Ascending aorta (tissue), 2 donors: ENCODE measurements around the gene UTF1. TPM values are rescaled to one million over a fixed set of nuclear protein-coding genes. Genes with fewer than 3 reads are reported as not detected.

ENCODE experiments used
- DNase-seq, 2 donors: peaks; one replicate each; pipeline ENCODE4 v3.0.0-alpha.2; 2019; ENCODE audit warnings: low spot score in 2 of 2
- H3K27ac ChIP-seq, 2 donors: fragments of 200-600 bp; sonication (generic); one replicate each; pipeline ENCODE4 v1.5.1; 2016 to 2017; ENCODE audit warnings: mild to moderate bottlenecking in 1 of 2
- H3K27me3 ChIP-seq: fragments of 200-600 bp; sonication (generic); one replicate; pipeline ENCODE4 v1.5.1; 2017
- H3K36me3 ChIP-seq, 2 donors: fragments of 200-600 bp; sonication (generic); one replicate each; pipeline ENCODE4 v1.5.1; 2016
- H3K4me1 ChIP-seq, 2 donors: fragments of 200-600 bp; sonication (generic); one replicate each; pipeline ENCODE4 v1.5.1; 2016 to 2017; ENCODE audit warnings: mild to moderate bottlenecking in 1 of 2
- H3K4me3 ChIP-seq, 2 donors: fragments of 200-600 bp; sonication (generic); one replicate each; pipeline ENCODE4 v1.5.1; 2016 to 2017; ENCODE audit warnings: mild to moderate bottlenecking in 1 of 2
- H3K9me3 ChIP-seq, 2 donors: fragments of 200-600 bp; sonication (generic); one replicate each; pipeline ENCODE4 v1.5.1; 2016
- intact Hi-C: fragments of 100-400 bp; cut with DNase I; formaldehyde crosslinking; loops from one replicate; pipeline ENCODE4 v1.15.1; 2023
- total RNA-seq: library from RNA; depleted of rRNA; stranded (reverse); fragments of >200 nt; gene quantifications from one replicate; pipeline ENCODE4 v1.1.0, GENCODE V29; 2016
- TF ChIP-seq, protein P1 (sequence below), 3 experiments: fragments of 200-600 bp in 2 of 3; fragments of 450-650 bp in 1 of 3; sonication (generic) in 2 of 3; IDR thresholded peaks; one replicate each; pipeline ENCODE4 v1.5.1; 2016 to 2019; ENCODE audit warnings: antibody characterized with exemption in 3 of 3, mild to moderate bottlenecking in 1 of 3, moderate library complexity in 1 of 3

Gene UTF1
- total RNA-seq, 1 donor from 2014 or later = not detected

DNA sequence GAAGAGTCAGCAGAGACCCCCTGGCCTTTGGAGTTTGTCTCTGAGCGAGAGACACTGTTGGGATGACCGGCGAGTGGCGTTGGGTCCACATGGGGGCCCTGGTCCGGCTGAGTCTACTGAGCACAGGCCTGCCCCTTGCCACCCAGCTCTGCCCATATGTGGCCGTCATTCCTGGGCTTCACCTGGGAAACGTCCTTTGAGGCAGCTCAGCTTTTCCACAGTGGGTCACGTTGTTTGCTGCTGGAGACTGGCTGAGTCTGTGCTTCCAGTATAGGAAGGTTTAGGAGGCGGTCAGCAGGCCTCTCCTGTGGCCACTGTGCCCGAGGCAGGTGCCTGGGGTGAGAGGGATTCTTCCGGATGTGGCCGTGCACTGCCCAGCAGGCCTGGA lies 29.6 kb downstream of the UTF1 start:
- no peaks in the 10 kb centered on the region for H3K9me3 ChIP-seq
- no peak overlapping the region for H3K4me3 ChIP-seq
- intact Hi-C loops = no loop called here
- no peak for DNase-seq
- no peaks in the 10 kb centered on the region for H3K27me3 ChIP-seq
- peaks cover 14 to 18% of the 10 kb centered on the region in 2 donors for H3K4me1 ChIP-seq
- no peaks in the 10 kb centered on the region for H3K36me3 ChIP-seq
- TF ChIP-seq, protein P1, sequence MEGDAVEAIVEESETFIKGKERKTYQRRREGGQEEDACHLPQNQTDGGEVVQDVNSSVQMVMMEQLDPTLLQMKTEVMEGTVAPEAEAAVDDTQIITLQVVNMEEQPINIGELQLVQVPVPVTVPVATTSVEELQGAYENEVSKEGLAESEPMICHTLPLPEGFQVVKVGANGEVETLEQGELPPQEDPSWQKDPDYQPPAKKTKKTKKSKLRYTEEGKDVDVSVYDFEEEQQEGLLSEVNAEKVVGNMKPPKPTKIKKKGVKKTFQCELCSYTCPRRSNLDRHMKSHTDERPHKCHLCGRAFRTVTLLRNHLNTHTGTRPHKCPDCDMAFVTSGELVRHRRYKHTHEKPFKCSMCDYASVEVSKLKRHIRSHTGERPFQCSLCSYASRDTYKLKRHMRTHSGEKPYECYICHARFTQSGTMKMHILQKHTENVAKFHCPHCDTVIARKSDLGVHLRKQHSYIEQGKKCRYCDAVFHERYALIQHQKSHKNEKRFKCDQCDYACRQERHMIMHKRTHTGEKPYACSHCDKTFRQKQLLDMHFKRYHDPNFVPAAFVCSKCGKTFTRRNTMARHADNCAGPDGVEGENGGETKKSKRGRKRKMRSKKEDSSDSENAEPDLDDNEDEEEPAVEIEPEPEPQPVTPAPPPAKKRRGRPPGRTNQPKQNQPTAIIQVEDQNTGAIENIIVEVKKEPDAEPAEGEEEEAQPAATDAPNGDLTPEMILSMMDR (IDR thresholded peaks at IDR 0.05) = no peak
- peak overlapping the region; percentile 56 to 64 for H3K27ac ChIP-seq

DNA sequence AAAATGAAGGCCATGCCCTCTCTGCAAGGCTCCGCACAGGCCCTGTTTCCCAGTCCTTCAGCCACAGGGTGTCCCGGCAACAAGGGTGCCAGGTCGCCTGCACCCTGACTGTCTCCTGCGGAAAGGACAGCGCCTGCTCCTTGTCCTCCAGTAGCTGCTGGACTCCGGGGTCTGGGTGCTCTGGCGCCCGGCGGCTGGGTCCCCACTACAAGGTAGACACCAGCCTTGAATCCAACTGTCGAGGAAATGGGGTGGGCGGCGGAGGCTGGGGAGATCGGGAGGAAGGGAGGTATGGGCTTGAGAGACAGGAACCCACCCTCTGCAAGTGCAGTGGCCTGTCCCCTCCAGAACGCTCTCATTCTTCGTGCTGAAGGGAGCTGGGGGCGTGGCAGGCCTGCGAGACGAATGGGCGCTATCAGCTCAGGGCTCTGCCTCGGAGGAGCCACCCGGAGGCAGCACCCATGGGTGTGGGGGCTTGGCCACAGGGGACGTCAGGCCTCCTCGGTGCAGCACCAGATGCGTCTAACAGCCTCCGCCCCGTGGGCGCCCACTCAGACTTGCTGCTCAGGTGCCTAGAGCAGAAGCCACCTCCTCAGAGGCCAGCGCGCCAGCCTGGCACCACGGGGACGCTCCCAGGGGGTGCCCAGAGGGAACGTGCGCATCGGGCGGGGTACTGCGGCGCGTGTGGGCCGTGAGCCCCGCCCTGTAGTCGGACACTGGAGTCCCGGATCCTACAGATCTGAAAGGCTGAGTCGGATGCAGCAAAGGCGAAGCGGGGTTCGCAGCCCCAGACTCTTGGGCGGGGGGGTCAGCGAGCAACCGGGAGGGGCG lies 31.1 kb downstream of the UTF1 start:
- Histone ChIP-seq H3K27me3 (no peaks in the 10 kb centered on the region), H3K36me3 (no peaks in the 10 kb centered on the region), H3K4me3 (peak overlapping the region; percentile 75 to 89), H3K9me3 (no peaks in the 10 kb centered on the region), H3K4me1 (peaks cover 14 to 18% of the 10 kb centered on the region in 2 donors), H3K27ac (peak overlapping the region; percentile 80 to 85)
- intact Hi-C loops = loop anchor here (5.0 kb wide), 2 partner anchors 116 to 131 kb away; partner anchors contain the start of genes MTG1 and PAOX
- TF ChIP-seq, protein P1 (IDR thresholded peaks at IDR 0.05) = no peak
- DNase-seq = peak in 1 of 2 donors; percentile 79

DNA sequence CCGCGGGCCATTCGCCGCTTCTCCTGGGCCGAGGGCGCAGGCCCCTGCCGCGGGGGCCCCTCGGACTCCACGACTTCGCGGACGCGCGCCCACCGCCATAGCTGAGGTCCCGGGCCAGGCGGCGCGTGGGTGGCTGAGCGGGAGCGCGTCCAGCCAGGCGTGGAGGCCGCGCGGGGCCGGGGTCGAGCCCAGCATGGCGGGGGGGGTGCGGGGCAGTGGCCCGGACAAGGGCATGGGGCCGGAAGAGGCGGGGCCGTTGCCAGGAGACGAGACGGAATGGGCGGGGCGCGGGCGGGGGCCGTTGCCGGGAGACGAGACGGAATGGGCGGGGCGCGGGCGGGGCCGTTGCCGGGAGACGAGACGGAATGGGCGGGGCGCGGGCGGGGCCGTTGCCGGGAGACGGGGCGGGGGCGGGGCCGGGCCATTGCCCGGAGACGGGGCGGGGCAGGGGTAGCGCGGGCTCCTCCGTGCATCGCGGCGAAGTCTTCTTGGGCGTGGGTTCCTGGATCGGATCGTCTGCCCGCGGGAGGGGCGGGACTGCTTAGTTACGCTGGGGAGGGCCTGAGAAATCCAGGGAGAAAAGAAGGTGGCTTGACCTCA lies 31.8 kb downstream of the UTF1 start:
- no peaks in the 10 kb centered on the region for H3K36me3 ChIP-seq
- TF ChIP-seq, protein P1 (IDR thresholded peaks at IDR 0.05) = no peak
- no peaks in the 10 kb centered on the region for H3K9me3 ChIP-seq
- no peaks in the 10 kb centered on the region for H3K27me3 ChIP-seq
- peaks cover 14 to 18% of the 10 kb centered on the region in 2 donors for H3K4me1 ChIP-seq
- intact Hi-C loops = loop anchor here (1.0 to 5.0 kb wide), 3 partner anchors 47 to 130 kb away; partner anchors contain the start of genes MTG1 and PAOX
- peak in 1 of 2 donors; percentile 90 for DNase-seq
- peak overlapping the region; percentile 80 to 85 for H3K27ac ChIP-seq
- H3K4me3 ChIP-seq = peak overlapping the region; percentile 75 to 89

DNA sequence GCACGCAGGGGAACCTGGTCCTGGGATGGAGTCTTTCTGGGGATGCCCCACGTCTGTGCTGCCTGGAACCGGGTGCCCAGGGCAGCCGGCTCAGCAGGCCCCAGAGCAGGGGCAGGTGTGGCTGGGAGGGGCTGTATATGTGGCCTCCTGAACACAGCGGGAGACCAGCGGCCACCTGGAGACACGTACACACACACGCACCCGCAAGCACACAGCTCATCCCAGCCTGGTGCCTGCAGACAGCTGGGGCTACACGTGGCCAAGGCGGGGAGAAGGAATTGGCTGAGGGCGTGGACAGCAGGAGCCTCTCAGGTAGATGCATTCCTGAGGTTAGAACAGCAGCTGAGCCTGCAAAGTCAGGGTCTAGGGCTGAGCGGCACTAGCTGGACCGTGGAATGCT lies 32.7 kb downstream of the UTF1 start:
- TF ChIP-seq, protein P1 (IDR thresholded peaks at IDR 0.05) = no peak
- Histone ChIP-seq H3K4me3 (peak overlapping the region in 1 of 2 donors; percentile 89), H3K4me1 (peaks cover 12 to 18% of the 10 kb centered on the region in 2 donors), H3K27ac (no peak overlapping the region), H3K9me3 (no peaks in the 10 kb centered on the region), H3K36me3 (no peaks in the 10 kb centered on the region), H3K27me3 (no peaks in the 10 kb centered on the region)
- DNase-seq = no peak
- intact Hi-C loops = loop anchor here (1.0 to 5.0 kb wide), 3 partner anchors 47 to 130 kb away; partner anchors contain the start of genes MTG1 and PAOX

DNA sequence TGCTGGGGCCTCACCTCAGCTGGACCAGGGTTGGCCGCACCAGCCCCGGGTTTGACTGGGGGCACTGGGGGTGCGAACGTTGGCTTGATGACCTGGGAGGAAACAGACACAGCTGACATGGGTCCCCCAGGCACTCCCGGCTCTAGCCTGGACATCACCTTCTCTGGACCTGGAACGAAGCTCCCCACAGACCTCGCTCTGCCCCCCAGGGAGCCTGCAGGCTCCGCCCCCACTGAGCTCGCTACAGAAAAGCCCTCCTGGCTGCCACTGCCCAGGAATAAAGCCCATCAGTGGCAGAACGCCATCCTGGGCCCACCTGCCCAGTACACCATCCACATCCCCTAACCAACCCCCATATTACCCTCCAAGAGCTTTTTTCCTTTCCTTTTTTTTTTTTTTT lies 33.7 kb downstream of the UTF1 start:
- no peak overlapping the region for H3K27ac ChIP-seq
- H3K9me3 ChIP-seq = no peaks in the 10 kb centered on the region
- H3K4me1 ChIP-seq = peaks cover 5 to 14% of the 10 kb centered on the region in 2 donors
- H3K36me3 ChIP-seq = no peaks in the 10 kb centered on the region
- DNase-seq = no peak
- H3K4me3 ChIP-seq = no peak overlapping the region
- TF ChIP-seq, protein P1 (IDR thresholded peaks at IDR 0.05) = no peak
- no peaks in the 10 kb centered on the region for H3K27me3 ChIP-seq
- intact Hi-C loops = loop anchor here (5.0 kb wide), 2 partner anchors 114 to 129 kb away; partner anchors contain the start of genes MTG1 and PAOX
